Stomach (tissue), 19 donors: ENCODE measurements around the gene WNK1. TPM values are rescaled to one million over a fixed set of nuclear protein-coding genes. Genes with fewer than 3 reads are reported as not detected.
"Not testable (repeated sequence)": the region's sequence is repeated elsewhere in the genome, so short reads cannot be mapped to it uniquely, and the experiment has no call there.

Experiments used
- DNase-seq, 2 donors: peaks; one replicate each; pipeline versions ENCODE4 v3.0.0 to v3.0.0-alpha.2; 2013 to 2019
- H3K27ac ChIP-seq, 5 donors: fragments of 200-600 bp in 4 of 5; sonication (generic) in 4 of 5; one replicate each; pipeline ENCODE4 v1.5.1; 2013 to 2019; ENCODE audit warnings: mild to moderate bottlenecking in 1 of 5, moderate library complexity in 1 of 5
- H3K27me3 ChIP-seq, 3 donors: fragments of 200-600 bp; sonication (generic); one replicate each; pipeline ENCODE4 v1.5.1; 2017 to 2019; ENCODE audit warnings: mixed run types in 1 of 3
- H3K36me3 ChIP-seq, 4 donors: fragments of 200-600 bp; sonication (generic); 1 replicate in 3 of 4; 2 replicates in 1 of 4; pipeline ENCODE4 v1.5.1; 2016 to 2019
- H3K4me1 ChIP-seq, 4 donors: fragments of 200-600 bp; sonication (generic); one replicate each; pipeline ENCODE4 v1.5.1; 2016 to 2019
- H3K4me3 ChIP-seq, 4 donors: fragments of 200-600 bp; sonication (generic) in 3 of 4; one replicate each; pipeline ENCODE4 v1.5.1; 2016 to 2019; ENCODE audit warnings: mild to moderate bottlenecking in 1 of 4
- H3K9me3 ChIP-seq, 4 donors: fragments of 200-600 bp; sonication (generic); one replicate each; pipeline ENCODE4 v1.5.1; 2016 to 2019
- EP300 ChIP-seq: sonication (generic); formaldehyde crosslinking; IDR thresholded peaks from one replicate; pipeline ENCODE4 v1.6.1; 2017; ENCODE audit warnings: antibody characterized with exemption
- POLR2A ChIP-seq, 4 donors: fragments of 450-650 bp; IDR thresholded peaks; one replicate each; pipeline ENCODE4 v1.6.1; 2016; ENCODE audit warnings: antibody characterized with exemption in 4 of 4, control low read depth in 2 of 4, mild to moderate bottlenecking in 1 of 4, moderate library complexity in 1 of 4
- POLR2AphosphoS5 ChIP-seq, 3 donors: sonication (generic); formaldehyde crosslinking; IDR thresholded peaks; one replicate each; pipeline ENCODE4 v1.6.1; 2016; ENCODE audit warnings: antibody characterized with exemption in 3 of 3
- WGBS, 5 donors: extraction: QIAGEN DNeasy Blood & Tissue Kit in 3 of 5; methylation state at CpG; one replicate each; pipeline versions ENCODE4 v1.1.5 to v1.1.7; 2013 to 2018; 5-methylcytosine and 5-hydroxymethylcytosine counted together
- intact Hi-C: fragments of 100-400 bp; cut with DNase I; formaldehyde crosslinking; loops from one replicate; pipeline ENCODE4 v1.15.1; 2023; ENCODE audit warnings: low total_unique reads
- long read RNA-seq, 10 donors: transcript quantifications; one replicate each; lab custom pipeline, GENCODE V29; 2026
- polyA plus RNA-seq, 3 donors: library from polyadenylated mRNA; stranded (reverse); fragments of 200-250 nt; gene quantifications; one replicate each; pipeline ENCODE4 v1.2.3, GENCODE V29; 2013
- total RNA-seq, 5 donors: library from RNA; depleted of rRNA; stranded (reverse); fragments of >200 nt; gene quantifications; one replicate each; pipeline versions ENCODE4 v1.1.0 to v1.2.3, GENCODE V29; 2014 to 2016
- TF ChIP-seq, protein P1 (sequence below), 7 experiments: fragments of 450-650 bp in 4 of 7; fragments of 200-600 bp in 3 of 7; sonication (generic) in 3 of 7; IDR thresholded peaks; one replicate each; pipeline ENCODE4 v1.5.1; 2016 to 2019; ENCODE audit warnings: antibody characterized with exemption in 7 of 7, control low read depth in 2 of 7, mild to moderate bottlenecking in 1 of 7
- donor health status: healthy with polysubstance abuse.
- donor health status: Bipolar disorder and iron deficiency.
- donor health status: healthy.

The WNK1 gene
- 100 to 1,000 TPM in 4 of 5 donors, 10 to 100 TPM in 1; 46.3 to 192 (median 162) TPM for total RNA-seq
- 10 to 100 TPM; 13.2 to 32.1 (median 22.4) TPM for polyA plus RNA-seq
- long read RNA-seq, donor 1, partial matches to known transcripts: 0 of 1 reads
- long read RNA-seq, donor 1, other reads (novel, unspliced or antisense): 0 of 1 reads
- long read RNA-seq, donor 2, partial matches to known transcripts: 5 of 7 reads
- long read RNA-seq, donor 2, other reads (novel, unspliced or antisense): 0 of 7 reads
- long read RNA-seq, donor 3, partial matches to known transcripts: 8 of 13 reads
- long read RNA-seq, donor 3, other reads (novel, unspliced or antisense): 0 of 13 reads
- long read RNA-seq, donor 4, partial matches to known transcripts: 0 of 2 reads
- long read RNA-seq, donor 4, other reads (novel, unspliced or antisense): 0 of 2 reads
- long read RNA-seq, donor 5, partial matches to known transcripts: 0 of 5 reads
- long read RNA-seq, donor 5, other reads (novel, unspliced or antisense): 0 of 5 reads
- long read RNA-seq, donor 6, transcript WNK1-220 (1 exons, 1,401 nt): major isoform, 5 of 68 reads
- long read RNA-seq, donor 6, partial matches to known transcripts: 60 of 68 reads
- long read RNA-seq, donor 6, other reads (novel, unspliced or antisense): 0 of 68 reads
- long read RNA-seq, donor 7, partial matches to known transcripts: 6 of 11 reads
- long read RNA-seq, donor 7, other reads (novel, unspliced or antisense): 0 of 11 reads
- long read RNA-seq, donor 8, partial matches to known transcripts: 5 of 12 reads
- long read RNA-seq, donor 8, other reads (novel, unspliced or antisense): 0 of 12 reads
- long read RNA-seq, donor 9, partial matches to known transcripts: 40 of 44 reads
- long read RNA-seq, donor 9, other reads (novel, unspliced or antisense): 0 of 44 reads
- long read RNA-seq, donor 10, partial matches to known transcripts: 0 of 1 reads
- long read RNA-seq, donor 10, other reads (novel, unspliced or antisense): 0 of 1 reads

- WGBS, 5 donors: 0 to 1% (median 1%) methylated on average over 20 to 41 of the region's 41 CpGs
- peak; percentile 98 to 99 for DNase-seq
- Histone ChIP-seq H3K27me3 (no peaks in the 10 kb centered on the region), H3K36me3 (no peaks in the 10 kb centered on the region), H3K4me1 (peaks cover 14 to 52% (median 43%) of the 10 kb centered on the region in 4 donors), H3K4me3 (peak within 1 kb of the TSS; percentile 77 to 94 (median 90)), H3K27ac (peak within 1 kb of the TSS; percentile 94 to 99 (median 99)), H3K9me3 (no peaks in the 10 kb centered on the region)
- TF ChIP-seq, protein P1, sequence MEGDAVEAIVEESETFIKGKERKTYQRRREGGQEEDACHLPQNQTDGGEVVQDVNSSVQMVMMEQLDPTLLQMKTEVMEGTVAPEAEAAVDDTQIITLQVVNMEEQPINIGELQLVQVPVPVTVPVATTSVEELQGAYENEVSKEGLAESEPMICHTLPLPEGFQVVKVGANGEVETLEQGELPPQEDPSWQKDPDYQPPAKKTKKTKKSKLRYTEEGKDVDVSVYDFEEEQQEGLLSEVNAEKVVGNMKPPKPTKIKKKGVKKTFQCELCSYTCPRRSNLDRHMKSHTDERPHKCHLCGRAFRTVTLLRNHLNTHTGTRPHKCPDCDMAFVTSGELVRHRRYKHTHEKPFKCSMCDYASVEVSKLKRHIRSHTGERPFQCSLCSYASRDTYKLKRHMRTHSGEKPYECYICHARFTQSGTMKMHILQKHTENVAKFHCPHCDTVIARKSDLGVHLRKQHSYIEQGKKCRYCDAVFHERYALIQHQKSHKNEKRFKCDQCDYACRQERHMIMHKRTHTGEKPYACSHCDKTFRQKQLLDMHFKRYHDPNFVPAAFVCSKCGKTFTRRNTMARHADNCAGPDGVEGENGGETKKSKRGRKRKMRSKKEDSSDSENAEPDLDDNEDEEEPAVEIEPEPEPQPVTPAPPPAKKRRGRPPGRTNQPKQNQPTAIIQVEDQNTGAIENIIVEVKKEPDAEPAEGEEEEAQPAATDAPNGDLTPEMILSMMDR (IDR thresholded peaks at IDR 0.05): no peak
- no peak for TF ChIP-seq EP300
- TF ChIP-seq POLR2A (IDR thresholded peaks at IDR 0.05): peak in 2 of 4 donors; percentile 66 to 76
- peak; percentile 34 to 91 (median 81) for TF ChIP-seq POLR2AphosphoS5 (IDR thresholded peaks at IDR 0.05)
- intact Hi-C loops: loop anchor here (10.0 kb wide), 1 partner anchor 63 kb away; no protein-coding TSS in a partner anchor
Measured at GRCh38 chr12:751999-752694, at the start of gene WNK1. TSS of gene WNK1 (plus strand) at chr12:752579. CDS start at chr12:753566, 987 bp downstream.

DNA sequence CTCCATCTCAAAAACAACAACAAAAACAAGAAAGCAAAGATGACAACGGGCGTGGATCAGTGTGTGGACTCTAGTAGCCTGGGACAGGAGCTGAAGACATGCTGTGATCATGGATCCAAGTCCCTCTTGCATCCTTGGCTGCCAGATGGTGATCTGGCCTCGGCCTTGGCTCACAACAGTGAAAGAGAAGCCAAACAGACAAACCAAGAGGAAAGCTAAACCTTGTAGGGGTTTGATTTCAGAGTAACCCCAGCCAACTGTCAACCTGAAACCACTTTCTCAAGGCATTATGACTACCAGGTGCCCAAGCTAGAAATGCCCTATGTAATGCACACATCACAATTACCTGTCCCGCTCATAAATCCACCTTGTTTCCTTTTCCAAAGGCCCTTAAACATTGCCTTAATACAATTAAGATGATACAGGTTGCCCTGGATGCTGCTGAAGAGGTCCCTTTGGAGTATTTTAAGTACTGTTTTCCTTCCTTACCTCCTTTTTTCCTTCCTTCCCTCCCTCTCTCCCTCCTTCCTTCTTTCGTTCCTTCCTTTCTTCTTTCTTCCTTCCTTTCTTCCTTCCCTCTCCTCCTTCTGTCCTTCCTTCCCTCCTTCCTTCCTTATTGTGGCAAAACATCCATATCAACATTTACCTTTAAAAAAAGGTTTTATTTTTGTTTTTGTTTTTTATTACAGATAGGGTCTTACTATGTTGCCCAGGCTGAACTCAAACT lies 47.7 kb upstream of the WNK1 start:
- 89 to 94% (median 91%) methylated on average over 5 of the region's 5 CpGs for WGBS, 5 donors
- no peaks in the 10 kb centered on the region for H3K36me3 ChIP-seq
- no peaks in the 10 kb centered on the region for H3K27me3 ChIP-seq
- no peak for DNase-seq
- no peaks in the 10 kb centered on the region for H3K9me3 ChIP-seq
- intact Hi-C loops: no loop called here
- H3K4me3 ChIP-seq: no peak overlapping the region
- no peak for TF ChIP-seq POLR2A (IDR thresholded peaks at IDR 0.05)
- TF ChIP-seq, protein P1 (IDR thresholded peaks at IDR 0.05): no peak
- no peak for TF ChIP-seq EP300
- no peak for TF ChIP-seq POLR2AphosphoS5 (IDR thresholded peaks at IDR 0.05)
- no peaks in the 10 kb centered on the region for H3K4me1 ChIP-seq
- no peak overlapping the region for H3K27ac ChIP-seq

DNA sequence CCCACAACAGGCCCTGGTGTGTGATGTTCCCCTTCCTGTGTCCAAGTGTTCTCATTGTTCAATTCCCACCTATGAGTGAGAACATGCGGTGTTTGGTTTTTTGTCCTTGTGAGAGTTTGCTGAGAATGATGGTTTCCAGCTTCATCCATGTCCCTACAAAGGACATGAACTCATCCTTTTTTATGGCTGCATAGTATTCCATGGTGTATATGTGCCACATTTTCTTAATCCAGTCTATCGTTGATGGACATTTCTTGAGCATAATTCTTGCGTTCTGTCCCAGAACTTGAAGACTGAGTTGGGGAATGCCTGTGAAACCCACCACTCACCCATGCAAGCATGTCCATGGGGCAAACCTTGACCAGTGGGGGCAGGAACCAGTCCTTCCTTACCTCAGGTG lies 44.3 kb upstream of the WNK1 start:
- H3K27ac ChIP-seq, DNase-seq, intact Hi-C loops, H3K36me3 ChIP-seq, H3K27me3 ChIP-seq, H3K4me3 ChIP-seq, H3K4me1 ChIP-seq, H3K9me3 ChIP-seq: not testable (repeated sequence)
- WGBS, 5 donors: 67 to 86% (median 78%) methylated on average over 2 to 3 of the region's 3 CpGs

GRCh38 chr12:709455-710020 lies 42.8 kb upstream of the WNK1 start:
- WGBS, 5 donors: 88 to 93% (median 90%) methylated on average over 7 of the region's 7 CpGs
- Histone ChIP-seq H3K27ac (no peak overlapping the region), H3K36me3 (no peaks in the 10 kb centered on the region), H3K27me3 (no peaks in the 10 kb centered on the region), H3K4me1 (peaks cover 0 to 8% (median 3%) of the 10 kb centered on the region in 4 donors), H3K9me3 (no peaks in the 10 kb centered on the region), H3K4me3 (no peak overlapping the region)
- no peak for DNase-seq
- intact Hi-C loops: no loop called here
- TF ChIP-seq, protein P1 (IDR thresholded peaks at IDR 0.05): no peak
- TF ChIP-seq POLR2A (IDR thresholded peaks at IDR 0.05) (no peak), POLR2AphosphoS5 (IDR thresholded peaks at IDR 0.05) (no peak)
